Testis (tissue), 2 donors: Measurements from ENCODE around the gene ADAMTS1.

Experiments
- CTCF ChIP-seq, 3 experiments: fragments of 450-650 bp in 2 of 3; fragments of 200-600 bp in 1 of 3; sonication (generic) in 1 of 3; IDR thresholded peaks; one replicate each; pipeline ENCODE4 v1.5.1; 2016 to 2019; ENCODE audit warnings: antibody characterized with exemption in 3 of 3, mild to moderate bottlenecking in 2 of 3, moderate library complexity in 1 of 3
- POLR2A ChIP-seq: fragments of 450-650 bp; IDR thresholded peaks from one replicate; pipeline ENCODE4 v1.6.1; 2017; ENCODE audit warnings: antibody characterized with exemption, mild to moderate bottlenecking, moderate library complexity

GRCh38 chr21:26840201-26840600, 5.0 kb downstream of the ADAMTS1 start:
- TF ChIP-seq CTCF (IDR thresholded peaks at IDR 0.05) (no peak), POLR2A (no peak)
